Subcutaneous adipose tissue (tissue), 4 donors: Measurements from ENCODE around the gene FUT8. TPM values are rescaled to one million over a fixed set of nuclear protein-coding genes. Genes with fewer than 3 reads are reported as not detected.

ENCODE experiments used
- total RNA-seq, 4 donors: library from RNA; depleted of rRNA; stranded (reverse); fragments of >200 nt; gene quantifications; one replicate each; pipeline ENCODE4 v1.1.0, GENCODE V29; 2016
- TF ChIP-seq, protein P1 (sequence below): fragments of 450-650 bp; IDR thresholded peaks from one replicate; pipeline ENCODE4 v1.5.1; 2016; ENCODE audit warnings: low read depth, mild to moderate bottlenecking, control low read depth, antibody characterized with exemption, moderate library complexity

The FUT8 gene
- total RNA-seq, 4 donors from 2014 or later, result 21.8 to 33.3 (median 24.7) TPM

DNA sequence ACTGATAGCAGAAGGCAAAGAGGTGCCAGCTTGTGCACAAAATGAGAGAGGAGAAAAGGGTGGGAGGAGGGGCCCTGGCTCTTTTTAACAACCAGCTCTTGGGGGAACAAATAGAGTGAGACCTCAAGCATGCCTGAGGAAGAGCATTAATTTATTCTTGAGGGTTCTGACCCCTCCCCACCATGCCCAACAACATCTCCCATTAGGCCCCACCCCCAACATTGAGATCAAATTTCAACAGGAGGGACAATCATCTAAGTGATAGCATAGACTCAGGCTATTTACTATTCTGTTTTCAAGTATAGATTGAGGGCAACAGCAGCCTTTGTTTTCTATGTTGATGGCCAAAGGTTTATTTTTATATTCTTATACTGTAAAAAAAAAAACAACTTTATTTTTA, 59.7 kb downstream of the FUT8 start:
- TF ChIP-seq, protein P1, sequence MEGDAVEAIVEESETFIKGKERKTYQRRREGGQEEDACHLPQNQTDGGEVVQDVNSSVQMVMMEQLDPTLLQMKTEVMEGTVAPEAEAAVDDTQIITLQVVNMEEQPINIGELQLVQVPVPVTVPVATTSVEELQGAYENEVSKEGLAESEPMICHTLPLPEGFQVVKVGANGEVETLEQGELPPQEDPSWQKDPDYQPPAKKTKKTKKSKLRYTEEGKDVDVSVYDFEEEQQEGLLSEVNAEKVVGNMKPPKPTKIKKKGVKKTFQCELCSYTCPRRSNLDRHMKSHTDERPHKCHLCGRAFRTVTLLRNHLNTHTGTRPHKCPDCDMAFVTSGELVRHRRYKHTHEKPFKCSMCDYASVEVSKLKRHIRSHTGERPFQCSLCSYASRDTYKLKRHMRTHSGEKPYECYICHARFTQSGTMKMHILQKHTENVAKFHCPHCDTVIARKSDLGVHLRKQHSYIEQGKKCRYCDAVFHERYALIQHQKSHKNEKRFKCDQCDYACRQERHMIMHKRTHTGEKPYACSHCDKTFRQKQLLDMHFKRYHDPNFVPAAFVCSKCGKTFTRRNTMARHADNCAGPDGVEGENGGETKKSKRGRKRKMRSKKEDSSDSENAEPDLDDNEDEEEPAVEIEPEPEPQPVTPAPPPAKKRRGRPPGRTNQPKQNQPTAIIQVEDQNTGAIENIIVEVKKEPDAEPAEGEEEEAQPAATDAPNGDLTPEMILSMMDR, result no peak

DNA sequence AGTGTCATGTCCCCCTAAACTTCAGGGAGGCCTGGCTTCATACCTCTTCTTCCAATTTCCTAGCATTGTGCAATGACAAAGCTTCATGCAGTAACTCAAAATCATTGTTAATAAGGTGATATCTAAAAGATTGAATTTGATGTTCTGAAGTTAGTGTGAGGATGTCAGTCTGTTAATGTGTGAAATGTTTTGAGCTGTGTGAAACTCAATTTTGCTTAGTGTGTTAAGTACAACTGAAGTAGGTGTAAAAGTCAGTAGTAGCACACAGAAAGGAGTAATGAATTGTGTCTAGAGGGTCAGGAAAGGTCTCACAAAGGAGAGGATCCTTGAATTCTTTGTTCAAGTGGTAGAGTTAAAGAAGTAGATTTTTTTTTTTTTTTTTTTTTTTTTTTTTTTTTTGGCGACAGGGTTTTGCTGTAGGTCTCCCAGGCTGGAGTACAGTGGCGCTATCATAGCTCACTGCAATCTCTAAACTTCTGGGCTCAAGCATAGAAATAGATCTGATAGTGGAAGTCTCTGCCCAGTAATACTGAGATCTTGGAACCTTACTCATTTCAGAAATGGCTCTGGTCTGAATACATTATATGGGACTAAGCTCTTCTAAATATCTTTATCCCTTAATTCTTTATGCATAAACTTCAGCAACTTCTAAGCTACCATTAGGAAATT, 63.9 kb downstream of the FUT8 start:
- TF ChIP-seq, protein P1, result no peak

DNA sequence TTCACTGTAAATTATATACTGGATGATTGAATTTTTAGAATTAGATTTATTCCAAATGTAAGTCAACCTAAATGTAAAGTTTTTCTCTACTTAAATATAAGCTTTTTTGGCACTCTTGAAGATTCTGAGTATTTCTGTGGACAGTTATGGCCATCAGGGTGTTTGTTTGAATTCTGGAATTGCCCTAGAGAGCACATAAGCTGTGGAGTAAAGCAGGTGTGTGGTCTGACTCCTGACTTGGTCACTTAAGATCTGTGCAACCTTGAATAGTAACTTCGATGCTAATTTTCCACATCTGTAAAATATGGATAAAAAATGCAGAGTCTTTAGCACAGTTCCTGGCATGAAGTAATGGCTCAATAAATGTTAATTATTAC, 64.4 kb downstream of the FUT8 start:
- TF ChIP-seq, protein P1, result no peak

DNA sequence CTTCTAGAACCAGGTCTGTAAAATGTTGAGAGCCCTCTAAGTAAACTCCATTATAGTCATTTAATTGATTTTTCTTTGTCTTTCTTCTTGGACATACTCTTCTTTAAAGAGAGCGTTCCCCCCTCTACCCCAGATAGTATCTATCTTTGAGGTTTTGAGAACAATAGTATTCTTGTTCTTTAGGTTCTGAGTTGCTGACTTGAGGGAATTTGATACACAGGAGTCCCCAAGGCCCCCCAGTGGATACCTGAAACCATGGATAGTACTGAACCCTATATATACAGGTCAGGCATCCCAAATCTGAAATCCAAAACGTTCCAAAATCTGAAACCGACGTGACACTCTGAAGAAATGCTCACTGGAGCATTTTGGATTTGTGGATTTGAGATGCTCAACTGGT, 65.5 kb downstream of the FUT8 start:
- TF ChIP-seq, protein P1, result no peak

DNA sequence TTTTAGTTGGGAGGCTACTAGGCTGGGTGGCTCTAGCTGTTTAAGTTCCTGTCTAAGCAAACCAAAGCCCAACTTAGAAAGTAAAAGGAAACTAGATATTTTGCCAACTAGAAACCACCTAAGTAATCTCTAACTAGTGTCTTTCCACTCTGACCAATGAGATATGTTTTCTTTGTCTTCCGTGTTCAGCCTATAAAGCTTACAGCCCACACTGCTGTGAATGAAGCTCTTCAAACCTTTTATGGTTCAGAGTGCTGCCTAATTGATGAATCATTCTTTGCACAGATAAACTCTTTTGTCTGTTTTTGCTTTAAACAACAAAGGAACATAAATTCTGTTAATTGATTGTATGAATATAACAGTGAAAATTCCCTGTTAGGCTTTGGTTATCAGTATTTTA, 66.1 kb downstream of the FUT8 start:
- TF ChIP-seq, protein P1, result no peak

DNA sequence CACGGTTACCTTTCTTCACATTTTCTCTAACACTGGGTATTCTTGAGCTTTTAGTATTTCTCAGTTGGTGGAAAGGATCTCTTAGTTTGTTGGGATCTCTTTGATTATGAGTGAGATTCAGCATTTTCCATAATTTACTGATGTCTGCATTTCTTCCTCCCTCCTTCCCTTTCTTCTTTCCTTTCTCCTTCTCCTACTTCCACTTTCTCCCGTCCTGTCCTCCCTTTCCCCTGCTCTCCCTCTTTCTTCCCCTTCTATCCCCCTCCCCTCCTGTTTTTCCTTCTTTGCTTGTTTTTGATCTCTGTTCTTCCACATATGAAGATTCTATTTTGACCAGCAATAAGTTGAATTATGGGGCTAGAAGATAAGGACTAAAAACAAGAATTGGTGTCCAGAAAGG, 66.9 kb downstream of the FUT8 start:
- TF ChIP-seq, protein P1, result no peak

DNA sequence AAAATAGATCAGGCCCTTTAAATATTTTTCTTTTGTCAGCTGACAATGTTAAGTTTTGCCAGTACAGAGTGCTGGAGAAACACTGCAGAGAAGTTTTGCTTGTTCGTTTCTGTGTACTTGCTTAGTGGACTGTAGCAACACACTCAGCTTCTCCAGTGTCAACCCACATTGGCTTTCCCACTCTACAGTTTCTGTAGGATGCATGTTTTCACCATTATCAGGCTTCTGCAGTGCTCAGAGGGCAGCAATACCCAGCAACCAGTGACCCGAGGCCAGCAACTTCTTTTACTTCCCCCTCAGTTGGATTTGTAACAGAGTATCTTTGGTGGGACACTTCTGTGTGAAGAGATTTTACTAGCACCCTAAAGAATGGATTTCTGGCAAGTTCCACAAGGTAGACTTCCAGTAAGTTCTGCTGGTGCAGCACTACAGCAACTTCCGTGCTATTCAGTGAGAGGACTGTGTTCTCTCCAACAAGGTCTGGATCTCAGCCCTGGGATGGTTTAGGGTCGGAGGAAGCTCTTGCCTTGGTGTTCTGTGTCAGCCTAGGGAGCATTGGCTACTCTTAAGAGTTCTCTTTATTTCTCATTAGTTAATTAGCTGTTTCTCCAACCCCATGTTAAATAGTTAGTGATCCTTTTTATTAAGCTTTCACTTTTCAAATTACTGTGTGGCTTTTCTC, 70.4 kb downstream of the FUT8 start:
- TF ChIP-seq, protein P1, result no peak
